Hindlimb muscle (tissue), 1 donor: Measurements from ENCODE around the gene GAS6. TPM values are rescaled to one million over a fixed set of nuclear protein-coding genes. Genes with fewer than 3 reads are reported as not detected.

ENCODE experiments used
- DNase-seq: peaks from one replicate; pipeline ENCODE4 v3.0.0-alpha.2; 2013
- polyA plus RNA-seq: library from polyadenylated mRNA; unstranded; fragments of 120-200 nt; gene quantifications from one replicate; pipeline ENCODE4 v1.2.1, GENCODE V29; 2013; ENCODE audit not compliant: insufficient read length

The GAS6 gene
- polyA plus RNA-seq, 1 donor, result 54.6 TPM

- no peak for DNase-seq
Observed at GRCh38 chr13:113851826-113852535, 11.9 kb downstream of the GAS6 start.

GRCh38 chr13:113851480-113851803, 12.4 kb downstream of the GAS6 start:
- no peak for DNase-seq

GRCh38 chr13:113850722-113851479, 13.0 kb downstream of the GAS6 start:
- no peak for DNase-seq

- DNase-seq, result no peak
Observed at GRCh38 chr13:113849981-113850721, 13.7 kb downstream of the GAS6 start.

DNA sequence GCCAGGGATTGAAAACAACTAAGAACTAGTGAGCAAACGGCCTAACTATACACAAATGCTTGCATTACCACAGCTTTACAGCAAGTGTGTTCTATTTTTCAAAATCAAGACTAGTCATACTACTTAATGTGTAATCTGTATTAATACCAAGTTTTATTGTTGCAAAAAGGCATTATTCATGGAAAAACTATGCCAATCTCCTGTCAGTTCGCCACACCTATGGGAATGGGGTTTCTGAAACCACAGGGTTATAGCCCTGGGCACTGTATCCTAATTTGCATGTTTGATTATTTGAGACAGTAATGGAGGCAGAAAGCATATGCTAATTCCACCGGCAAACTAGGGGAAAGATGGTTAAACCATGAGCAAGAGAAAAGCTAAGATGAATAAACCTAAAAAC, 14.3 kb downstream of the GAS6 start:
- no peak for DNase-seq

DNA sequence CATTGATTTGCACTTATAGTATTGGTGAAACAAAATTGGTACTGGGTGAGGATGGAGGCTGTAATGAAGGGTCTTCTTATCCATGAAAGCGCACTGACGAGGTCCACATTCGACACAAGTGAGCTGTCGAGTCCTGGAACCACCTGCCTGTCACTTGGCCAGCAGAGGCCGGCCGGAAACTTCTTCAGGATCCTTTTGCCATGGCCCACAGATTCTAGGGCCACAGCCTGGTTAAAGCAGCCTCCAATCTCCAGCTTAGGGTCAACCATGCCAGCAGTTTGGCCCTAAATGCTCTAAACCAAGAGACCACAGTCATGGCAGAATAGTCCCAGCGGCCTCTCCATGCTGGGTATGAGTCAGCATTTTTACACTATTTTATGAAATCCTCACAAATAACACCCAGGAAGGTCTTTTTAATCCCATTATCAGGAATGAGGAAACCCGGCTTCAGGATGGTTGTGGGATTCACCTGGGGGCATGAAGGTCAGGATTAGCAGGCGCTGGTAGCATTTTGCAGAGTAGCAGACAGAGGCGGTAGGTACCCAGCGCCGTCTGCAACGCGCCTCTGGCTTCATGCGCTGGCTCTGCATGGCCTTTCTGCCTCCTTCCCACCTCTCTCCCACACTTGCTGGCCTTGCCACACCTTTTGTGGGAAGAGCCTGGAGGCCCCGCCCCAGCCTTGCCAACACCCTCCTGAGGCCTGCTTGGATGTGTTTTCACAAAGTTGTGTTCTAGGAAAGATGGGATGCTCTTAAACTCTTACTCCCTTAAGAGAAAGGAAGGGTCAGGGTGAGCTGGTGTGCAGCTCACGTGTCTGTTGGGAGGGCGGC, 15.2 kb downstream of the GAS6 start:
- no peak for DNase-seq

- no peak for DNase-seq
Observed at GRCh38 chr13:113848020-113848419, 15.9 kb downstream of the GAS6 start.

DNA sequence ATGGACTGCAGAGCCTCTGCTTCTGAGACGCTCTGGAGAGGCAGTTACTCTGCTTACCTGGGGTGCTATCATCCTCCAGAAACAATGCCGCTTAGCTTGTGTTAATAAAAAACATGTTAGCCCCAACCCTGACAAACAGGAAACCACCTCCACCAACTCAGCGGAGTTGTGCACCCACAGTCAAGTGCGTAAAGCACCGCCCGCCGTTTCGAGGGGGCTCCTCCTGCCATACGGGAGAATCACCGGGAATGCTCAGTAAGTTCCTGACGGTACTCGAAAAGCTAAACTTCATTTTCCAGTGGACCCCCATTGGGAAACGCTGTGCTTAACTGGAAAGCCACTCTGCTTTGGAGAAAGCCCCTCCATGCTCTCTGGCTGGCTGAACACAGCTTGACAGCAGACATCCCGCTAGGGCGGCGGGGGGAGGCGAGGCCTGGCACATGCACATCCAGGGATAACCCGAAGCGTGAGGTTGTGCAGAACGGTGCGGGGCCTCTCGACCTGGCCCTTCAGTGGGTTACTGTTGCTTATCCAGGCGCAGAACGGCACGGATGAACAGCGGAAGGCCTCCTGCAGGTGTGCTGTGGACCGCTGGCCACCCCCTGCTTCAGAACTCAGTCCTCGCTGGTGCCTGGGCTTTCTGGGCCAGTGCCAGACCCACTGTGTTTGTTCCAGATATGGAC, 17.1 kb downstream of the GAS6 start:
- no peak for DNase-seq

DNA sequence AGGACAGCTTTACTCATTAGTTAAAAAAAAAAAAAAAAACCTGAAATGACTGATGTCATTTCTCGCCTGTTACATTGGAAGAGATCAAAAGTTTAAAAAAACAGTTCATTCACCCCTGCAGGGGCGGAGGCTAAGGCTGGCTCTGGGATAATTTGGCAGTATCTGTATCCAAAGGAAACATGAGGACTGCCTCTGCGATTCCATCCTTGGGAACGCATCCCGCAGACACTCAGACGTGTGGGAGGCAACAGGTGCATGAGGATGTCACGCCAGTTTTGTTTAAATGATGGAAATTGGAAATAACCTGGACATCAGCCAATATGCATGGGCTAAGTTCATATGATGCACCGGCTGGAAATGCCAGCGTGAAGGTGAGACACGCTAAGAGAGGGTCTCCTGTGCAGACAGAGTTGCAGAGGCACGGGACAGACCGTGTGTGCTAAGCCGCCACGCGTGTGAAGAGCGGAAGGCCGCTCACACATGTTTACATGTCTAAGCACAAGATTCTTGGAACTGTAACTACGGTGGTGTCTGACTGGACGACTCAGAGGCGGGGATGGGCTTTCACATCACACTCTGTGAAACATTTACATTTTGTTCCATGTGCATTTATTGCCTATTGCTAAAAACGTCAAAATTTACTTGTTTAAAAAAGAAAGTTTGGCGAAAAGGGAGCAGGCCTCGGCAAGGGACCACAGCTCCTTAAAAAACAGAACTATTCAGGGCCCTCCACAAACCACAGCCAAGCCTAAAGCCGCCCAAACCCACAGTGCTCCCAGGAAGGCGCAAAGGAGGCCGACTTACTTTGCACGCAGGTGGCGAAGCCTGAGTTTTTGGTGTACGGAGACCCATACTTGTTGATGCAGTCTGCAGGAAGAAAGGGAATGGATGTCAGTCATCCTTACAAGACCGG, 17.9 kb downstream of the GAS6 start:
- no peak for DNase-seq

DNA sequence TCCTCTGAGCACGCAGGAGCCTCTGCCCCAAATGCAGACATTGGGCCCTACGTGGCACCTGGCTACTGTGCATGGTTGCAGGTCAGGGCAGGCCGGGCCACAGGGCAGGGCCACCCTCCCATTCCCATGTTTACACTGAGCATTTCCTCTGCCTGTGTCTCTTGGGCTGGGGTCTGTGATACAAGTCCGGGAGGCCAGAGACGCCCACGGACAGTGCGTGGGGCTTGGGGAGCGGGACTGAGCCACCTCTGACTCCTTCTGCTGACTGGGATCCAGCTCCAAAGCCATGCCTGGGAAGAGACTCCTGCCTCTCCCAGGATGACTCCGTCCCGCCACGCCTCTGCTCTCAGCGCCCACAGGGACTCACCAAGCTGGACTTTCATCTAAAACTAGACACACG, 18.8 kb downstream of the GAS6 start:
- DNase-seq, result no peak

DNA sequence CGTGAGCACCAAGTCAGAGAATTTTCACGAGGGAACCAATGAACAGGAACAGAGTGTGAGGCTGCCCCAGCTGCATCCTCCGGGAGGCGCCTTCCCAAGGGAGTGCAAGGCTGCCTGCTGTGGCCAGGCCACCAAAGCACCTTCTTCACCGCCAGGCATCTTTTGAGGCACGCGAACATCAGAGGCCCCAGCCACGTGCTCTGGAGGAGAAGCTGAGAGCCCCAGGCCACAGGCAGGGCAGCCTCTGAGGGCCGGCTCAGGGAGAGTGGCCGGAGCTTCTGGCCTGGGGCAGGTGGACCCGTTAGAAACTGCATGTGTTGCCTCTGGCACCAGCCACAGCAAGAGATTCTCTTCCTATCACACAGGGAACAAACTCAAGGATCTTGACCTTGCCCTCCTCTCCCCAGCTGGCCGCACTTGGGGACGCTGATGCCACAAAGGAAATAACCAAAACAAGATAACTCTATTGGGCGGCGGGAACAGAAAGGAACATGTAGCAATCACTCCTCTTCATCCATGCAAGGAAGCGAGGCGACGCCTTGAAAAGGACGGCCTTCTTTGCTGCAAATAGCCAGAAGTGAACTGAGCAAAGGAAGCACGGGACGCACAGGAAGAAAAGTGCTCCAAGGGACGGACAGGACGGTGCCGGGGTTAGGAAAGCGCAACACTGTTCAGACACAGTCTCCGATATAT, 19.9 kb downstream of the GAS6 start:
- no peak for DNase-seq

DNA sequence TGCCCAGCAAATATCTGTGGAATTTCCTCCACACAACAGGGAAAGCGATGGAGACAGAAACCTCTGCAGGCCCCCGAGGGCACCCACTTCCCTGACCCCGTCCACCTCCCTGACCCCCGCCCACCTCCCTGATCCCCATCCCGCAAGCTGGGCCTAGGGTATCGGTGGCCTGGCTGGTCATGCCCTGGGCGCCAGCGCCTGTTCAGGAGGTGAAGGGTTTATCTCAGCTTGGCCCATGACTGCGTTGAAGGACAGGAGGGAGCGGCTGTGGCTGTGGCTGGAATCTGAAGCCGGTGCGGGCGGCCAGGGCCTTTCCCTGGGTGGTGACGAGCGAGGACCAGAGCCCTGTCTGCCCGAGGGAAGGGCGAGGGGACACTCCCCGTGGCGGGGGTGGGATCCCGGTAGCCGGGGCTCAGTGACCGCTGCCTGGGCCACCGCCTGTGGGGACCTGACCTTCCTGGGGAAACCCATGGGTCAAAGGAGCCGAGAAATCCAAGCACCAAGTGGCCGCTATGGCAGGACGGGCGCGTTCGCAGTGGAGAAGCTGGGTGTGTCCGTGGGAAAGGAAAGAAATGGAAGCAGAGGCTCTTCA, 20.7 kb downstream of the GAS6 start:
- no peak for DNase-seq

DNA sequence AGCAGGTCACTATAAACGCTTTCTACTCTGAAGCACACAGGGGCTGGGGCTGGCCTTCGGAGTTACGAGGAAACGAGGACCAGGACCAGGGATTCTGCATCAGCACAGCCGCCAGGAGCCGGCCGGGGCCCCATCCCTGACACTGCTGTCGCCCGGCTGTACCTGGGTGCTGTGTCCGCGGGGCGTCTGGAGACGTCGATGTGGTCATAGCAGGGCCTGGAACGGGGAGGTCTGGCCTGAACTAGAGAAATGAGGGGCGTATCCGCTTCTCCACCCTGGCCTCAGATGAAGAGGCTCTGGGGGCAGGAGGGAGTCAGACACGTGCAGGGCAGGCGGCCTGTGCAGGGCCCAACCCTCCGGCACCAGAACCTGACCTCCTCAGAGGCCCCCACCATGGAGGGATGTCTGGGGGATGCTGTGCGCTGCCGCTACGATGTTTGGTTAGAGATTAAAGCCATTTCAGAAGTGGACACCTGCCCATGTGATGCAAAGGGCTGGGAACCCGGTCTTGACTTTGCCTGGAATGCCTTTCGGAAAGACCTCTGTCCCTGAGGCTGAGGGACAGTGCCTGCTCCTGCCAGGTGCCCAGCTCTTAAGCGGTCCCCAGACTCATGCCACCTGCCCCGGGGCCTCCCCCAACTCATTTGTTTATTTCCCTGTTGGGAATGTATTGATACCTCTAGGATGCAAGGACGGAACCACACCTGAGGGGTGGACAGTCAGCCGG, 21.4 kb downstream of the GAS6 start:
- DNase-seq, result no peak

GRCh38 chr13:113841353-113841650, 22.6 kb downstream of the GAS6 start:
- DNase-seq, result no peak

GRCh38 chr13:113840541-113841352, 23.1 kb downstream of the GAS6 start:
- no peak for DNase-seq

DNA sequence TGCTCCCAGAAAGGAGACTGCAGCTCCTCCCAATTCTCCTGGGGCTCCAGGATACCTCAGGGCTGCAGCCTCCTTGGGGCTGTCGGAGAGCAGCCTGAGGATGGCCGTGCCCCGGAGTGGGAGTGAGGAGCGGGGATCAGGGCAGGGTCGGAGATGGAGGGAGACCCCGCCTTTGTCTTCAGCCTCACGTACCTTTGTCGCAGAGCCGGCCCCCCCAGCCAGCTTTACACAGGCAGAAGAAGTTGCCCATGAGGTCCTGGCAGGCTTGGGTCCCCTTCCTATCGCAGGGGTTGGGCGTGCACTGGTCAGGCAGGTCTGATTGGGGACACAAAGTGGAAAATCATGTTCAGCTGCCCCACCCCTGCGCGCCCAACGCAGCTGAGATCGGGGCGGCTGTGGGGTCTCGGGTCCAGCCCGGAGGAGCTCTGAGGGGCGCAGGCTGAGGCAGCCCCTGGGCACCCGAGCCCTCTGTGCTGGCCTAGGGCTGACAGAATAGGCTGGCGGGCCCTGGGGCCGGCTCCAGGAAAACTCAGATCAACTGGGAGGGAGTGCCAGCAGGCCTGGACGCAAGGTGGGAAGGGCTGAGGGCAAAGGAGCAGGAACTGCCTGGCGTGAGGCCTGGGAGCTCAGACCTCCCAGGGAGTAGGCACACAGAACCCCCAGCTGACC, 24.2 kb downstream of the GAS6 start:
- DNase-seq, result no peak

DNA sequence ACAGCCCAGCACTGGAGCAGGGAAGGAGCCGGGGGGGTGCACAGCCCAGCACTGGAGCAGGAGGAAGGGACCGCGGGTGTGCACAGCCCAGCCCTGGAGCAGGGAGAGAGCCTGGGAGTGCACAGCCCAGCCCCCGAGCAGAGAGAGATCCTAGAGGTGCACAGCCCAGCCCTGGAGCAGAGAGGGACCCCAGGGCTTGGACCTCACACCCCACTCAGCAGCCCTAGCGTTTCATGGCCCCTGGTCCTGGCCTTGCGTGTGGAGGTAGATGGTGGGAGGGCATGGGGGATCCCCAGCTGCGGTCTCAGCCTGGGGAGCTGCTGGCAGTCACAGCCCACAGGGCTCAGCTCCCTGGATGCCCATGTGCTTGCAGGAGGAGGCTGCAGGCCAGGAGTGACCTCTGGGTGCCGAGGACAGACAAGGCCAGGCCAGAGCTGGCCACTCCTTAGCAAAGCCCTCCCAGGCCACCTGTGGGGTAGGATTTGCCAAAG, 25.1 kb downstream of the GAS6 start:
- DNase-seq, result no peak
